Measurements from ENCODE around the gene LRRC27. TPM values are rescaled to one million over a fixed set of nuclear protein-coding genes. Genes with fewer than 3 reads are reported as not detected.
"Not testable (repeated sequence)": the region's sequence is repeated elsewhere in the genome, so short reads cannot be mapped to it uniquely, and the experiment has no call there.

LRRC27 gene
- total RNA-seq, 4 donors from 2014 or later = 0.59 to 32.6 (median 15.3) TPM

DNA sequence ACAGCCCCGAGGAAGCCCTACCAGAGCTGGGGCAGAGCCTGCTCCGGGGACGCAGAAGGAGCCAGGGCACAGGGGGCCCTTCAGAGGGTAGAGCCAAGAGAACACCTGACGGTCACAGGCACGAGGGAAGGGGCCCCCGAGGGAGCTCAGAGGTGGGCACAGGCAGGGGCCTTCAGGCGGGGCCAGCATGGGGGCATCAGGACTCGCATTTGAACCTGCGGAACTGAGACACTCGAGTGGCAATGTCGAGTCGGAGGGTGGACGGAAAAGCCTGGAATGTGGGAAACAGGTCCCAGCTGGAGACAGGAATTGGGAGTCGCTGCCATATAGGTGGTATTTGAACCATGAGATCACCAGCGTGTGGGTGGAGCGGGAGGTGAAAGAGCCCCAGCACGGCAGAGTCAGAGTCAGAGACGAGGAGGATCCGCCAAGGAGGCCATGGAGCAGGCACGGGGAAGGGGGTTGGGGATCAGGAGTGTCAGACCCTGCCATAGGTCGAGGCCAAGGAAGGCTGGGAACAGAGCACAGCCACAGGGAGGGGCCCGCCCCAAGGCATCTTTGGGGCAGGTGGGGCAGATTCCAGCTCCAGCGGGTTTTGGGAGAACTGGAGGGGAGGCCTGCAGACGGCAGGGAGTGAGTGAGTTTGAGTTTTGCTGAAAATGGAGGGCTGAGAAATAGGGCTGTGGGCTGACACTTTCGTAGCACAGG, 38.0 kb upstream of the LRRC27 start:
- intact Hi-C loops (cut with DNase I; ENCODE audit: low total_unique reads) = no loop called here

DNA sequence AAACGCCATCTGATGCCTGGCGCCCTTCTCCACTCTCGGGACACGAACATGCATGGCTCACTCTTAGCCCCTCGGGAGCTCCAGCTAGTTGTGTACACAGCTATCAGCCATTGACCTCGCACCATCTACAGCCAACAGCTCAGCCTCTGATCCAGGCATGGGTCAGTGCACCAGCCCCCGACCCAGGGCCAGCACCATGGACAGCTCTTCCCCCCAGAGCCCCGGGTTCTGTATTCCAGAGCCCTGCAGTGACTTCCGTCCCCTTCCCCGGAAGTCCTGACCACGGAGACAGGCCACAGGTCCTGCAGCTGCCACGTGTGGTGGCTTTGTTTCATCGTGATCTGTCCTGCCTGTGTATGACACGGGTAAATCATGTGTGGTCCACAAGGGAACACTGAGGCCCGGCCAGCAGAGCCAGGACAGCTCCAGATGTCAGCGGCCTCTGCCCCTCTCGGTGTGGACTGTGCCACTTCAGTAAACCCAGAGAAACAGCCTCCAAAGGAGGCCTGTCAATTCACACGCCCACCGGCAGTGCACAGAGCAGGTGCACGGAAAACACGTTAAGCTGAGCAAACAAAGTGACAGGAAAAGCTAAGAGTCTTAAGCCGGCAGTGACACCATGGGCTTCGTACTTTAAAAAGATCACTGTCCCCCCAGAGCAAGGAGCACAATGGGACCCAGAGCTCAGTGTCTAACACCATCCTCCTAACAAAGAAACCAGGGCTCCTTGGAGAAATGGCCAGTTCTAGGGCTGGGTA, 37.3 kb upstream of the LRRC27 start:
- Histone ChIP-seq H3K4me3 (no peak overlapping the region), H3K36me3 (no peaks in the 10 kb centered on the region), H3K4me1 (peaks cover 0 to 6% of the 10 kb centered on the region in 2 donors), H3K27me3 (no peaks in the 10 kb centered on the region), H3K27ac (no peak overlapping the region), H3K9me3 (no peaks in the 10 kb centered on the region)
- no peak for DNase-seq
- TF ChIP-seq, protein P1, sequence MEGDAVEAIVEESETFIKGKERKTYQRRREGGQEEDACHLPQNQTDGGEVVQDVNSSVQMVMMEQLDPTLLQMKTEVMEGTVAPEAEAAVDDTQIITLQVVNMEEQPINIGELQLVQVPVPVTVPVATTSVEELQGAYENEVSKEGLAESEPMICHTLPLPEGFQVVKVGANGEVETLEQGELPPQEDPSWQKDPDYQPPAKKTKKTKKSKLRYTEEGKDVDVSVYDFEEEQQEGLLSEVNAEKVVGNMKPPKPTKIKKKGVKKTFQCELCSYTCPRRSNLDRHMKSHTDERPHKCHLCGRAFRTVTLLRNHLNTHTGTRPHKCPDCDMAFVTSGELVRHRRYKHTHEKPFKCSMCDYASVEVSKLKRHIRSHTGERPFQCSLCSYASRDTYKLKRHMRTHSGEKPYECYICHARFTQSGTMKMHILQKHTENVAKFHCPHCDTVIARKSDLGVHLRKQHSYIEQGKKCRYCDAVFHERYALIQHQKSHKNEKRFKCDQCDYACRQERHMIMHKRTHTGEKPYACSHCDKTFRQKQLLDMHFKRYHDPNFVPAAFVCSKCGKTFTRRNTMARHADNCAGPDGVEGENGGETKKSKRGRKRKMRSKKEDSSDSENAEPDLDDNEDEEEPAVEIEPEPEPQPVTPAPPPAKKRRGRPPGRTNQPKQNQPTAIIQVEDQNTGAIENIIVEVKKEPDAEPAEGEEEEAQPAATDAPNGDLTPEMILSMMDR (IDR thresholded peaks at IDR 0.05) = no peak
- TF ChIP-seq POLR2A (IDR thresholded peaks at IDR 0.05) = no peak
- intact Hi-C loops (cut with DNase I; ENCODE audit: low total_unique reads) = no loop called here

More for the DNA sequence above, 38.0 kb upstream of the LRRC27 start:
- Histone ChIP-seq H3K27me3 (no peaks in the 10 kb centered on the region), H3K4me3 (no peak overlapping the region), H3K9me3 (peaks cover 0 to 3% of the 10 kb centered on the region in 2 donors), H3K4me1 (peaks cover 0 to 6% of the 10 kb centered on the region in 2 donors), H3K36me3 (no peaks in the 10 kb centered on the region), H3K27ac (no peak overlapping the region)
- no peak for TF ChIP-seq POLR2A (IDR thresholded peaks at IDR 0.05)
- TF ChIP-seq, protein P1 (IDR thresholded peaks at IDR 0.05) = no peak
- peak in 1 of 2 donors; percentile 7 for DNase-seq

DNA sequence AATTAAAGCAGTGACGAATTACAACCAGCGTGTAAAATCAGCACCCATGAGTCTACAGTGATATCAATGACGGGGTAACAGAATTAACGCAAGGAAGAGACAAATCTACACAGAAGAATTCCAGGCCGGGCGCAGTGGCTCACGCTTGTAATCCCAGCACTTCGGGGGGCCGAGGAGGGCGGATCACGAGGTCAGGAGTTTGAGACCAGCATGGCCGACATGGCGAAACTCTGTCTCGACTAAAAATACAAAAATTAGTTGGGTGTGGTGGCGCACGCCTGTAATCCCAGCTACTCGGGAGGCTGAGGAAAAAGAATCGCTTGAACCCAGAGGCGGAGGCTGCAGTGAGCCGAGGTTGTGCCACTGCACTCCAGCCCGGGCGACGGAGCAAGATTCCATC, 36.5 kb upstream of the LRRC27 start:
- H3K27me3 ChIP-seq; H3K27ac ChIP-seq; H3K36me3 ChIP-seq; H3K4me1 ChIP-seq; DNase-seq; H3K9me3 ChIP-seq; H3K4me3 ChIP-seq; intact Hi-C loops (cut with DNase I; ENCODE audit: low total_unique reads): not testable (repeated sequence)

DNA sequence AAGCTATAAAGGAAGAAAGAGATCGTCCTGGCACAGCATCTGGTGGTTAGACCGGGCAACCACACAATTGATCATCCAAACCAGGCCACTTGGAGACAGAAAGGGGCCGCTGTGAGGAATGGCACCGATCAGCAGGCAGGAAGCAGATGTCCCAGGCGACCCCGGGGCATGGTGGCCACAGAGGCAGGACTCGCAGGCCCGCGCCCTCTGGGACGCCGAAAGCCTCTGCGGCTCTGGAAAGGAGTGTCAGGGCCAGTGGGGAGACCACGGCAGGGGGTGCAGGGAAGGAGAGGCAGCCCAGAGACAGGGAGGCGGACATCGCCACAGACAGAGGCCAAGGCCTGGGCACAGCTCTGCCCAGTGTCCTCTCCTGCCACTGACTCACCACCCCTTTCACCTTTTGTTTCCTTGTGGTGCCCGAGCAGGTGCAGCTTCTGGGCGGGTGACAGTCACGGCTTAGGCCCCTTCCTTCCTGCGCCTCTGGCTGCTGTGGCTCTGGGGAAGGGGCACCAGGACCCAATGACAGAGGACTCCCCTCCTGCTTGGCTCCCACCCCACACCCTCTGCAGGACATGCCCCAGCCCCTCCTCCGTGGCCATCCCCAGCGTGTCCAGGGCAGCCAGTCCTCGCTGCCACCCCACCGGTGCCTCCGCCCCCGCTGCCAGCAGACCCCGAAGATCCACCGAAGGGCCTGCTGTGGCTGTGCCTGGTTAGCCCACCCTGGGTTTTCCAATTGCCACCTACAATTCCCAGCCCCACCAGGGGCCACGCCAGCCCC, 35.1 kb upstream of the LRRC27 start:
- H3K36me3 ChIP-seq = no peaks in the 10 kb centered on the region
- no peaks in the 10 kb centered on the region for H3K27me3 ChIP-seq
- no peak for TF ChIP-seq POLR2A (IDR thresholded peaks at IDR 0.05)
- TF ChIP-seq, protein P1 (IDR thresholded peaks at IDR 0.05) = no peak
- peak in 1 of 2 donors; percentile 11 for DNase-seq
- H3K4me1 ChIP-seq = peaks cover 0 to 6% of the 10 kb centered on the region in 2 donors
- intact Hi-C loops (cut with DNase I; ENCODE audit: low total_unique reads) = no loop called here
- no peaks in the 10 kb centered on the region for H3K9me3 ChIP-seq
- H3K4me3 ChIP-seq = no peak overlapping the region
- no peak overlapping the region for H3K27ac ChIP-seq

DNA sequence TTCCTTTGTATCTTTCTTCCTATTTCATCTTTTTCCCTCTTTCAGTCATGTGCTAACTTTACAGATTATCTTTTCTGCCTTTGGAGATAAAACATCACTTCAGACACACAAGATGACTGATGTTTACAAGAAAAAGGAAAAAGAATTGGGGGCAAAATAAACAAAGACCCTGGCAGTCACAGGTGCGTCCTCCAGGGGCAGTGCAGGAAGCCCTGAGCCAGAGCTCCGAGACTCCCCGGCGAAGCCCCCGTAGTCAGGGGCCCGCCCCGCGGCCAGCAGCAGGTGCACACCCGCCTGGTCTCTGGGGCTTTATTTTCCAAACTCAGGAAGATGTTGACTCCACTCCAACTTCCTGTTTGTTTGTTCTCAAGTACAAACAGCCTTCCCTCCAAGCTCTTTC, 34.5 kb upstream of the LRRC27 start:
- no peak overlapping the region for H3K27ac ChIP-seq
- DNase-seq = peak in 1 of 2 donors; percentile 0
- H3K36me3 ChIP-seq = no peaks in the 10 kb centered on the region
- peaks cover 0 to 6% of the 10 kb centered on the region in 2 donors for H3K4me1 ChIP-seq
- TF ChIP-seq POLR2A (IDR thresholded peaks at IDR 0.05) = no peak
- TF ChIP-seq, protein P1 (IDR thresholded peaks at IDR 0.05) = no peak
- H3K4me3 ChIP-seq = no peak overlapping the region
- H3K27me3 ChIP-seq = no peaks in the 10 kb centered on the region
- intact Hi-C loops (cut with DNase I; ENCODE audit: low total_unique reads) = no loop called here
- H3K9me3 ChIP-seq = no peaks in the 10 kb centered on the region
